CD4-positive, alpha-beta T cell treated with Interferon gamma for 1 hour (primary cell): ENCODE data around the gene QRICH2.
"Not testable (repeated sequence)": the region's sequence is repeated elsewhere in the genome, so short reads cannot be mapped to it uniquely, and the experiment has no call there.

Experiments used
- DNase-seq: peaks from one replicate; pipeline ENCODE4 v3.0.0-alpha.2; 2020

The QRICH2 gene

GRCh38 chr17:76307966-76308338 is at the start of gene QRICH2:
TSS of gene QRICH2 (minus strand) at chr17:76308276. CDS start at chr17:76307998, 278 bp downstream.
- no peak for DNase-seq

- no peak for DNase-seq
These were observed 49.6 kb upstream of the QRICH2 start for GRCh38 chr17:76357597-76358158.

GRCh38 chr17:76356803-76357456 is 48.9 kb upstream of the QRICH2 start:
- DNase-seq, result no peak

GRCh38 chr17:76354747-76355310 is 46.8 kb upstream of the QRICH2 start:
- DNase-seq, result no peak

GRCh38 chr17:76354317-76354729 is 46.2 kb upstream of the QRICH2 start:
- DNase-seq, result no peak

GRCh38 chr17:76353599-76354316 is 45.7 kb upstream of the QRICH2 start, which contains the start of gene PRPSAP1:
TSS of gene PRPSAP1 (minus strand) at chr17:76353916. CDS start at chr17:76353703, 213 bp downstream.
- peak; percentile 80 for DNase-seq

- no peak for DNase-seq
These were observed 45.0 kb upstream of the QRICH2 start for GRCh38 chr17:76353004-76353598.

- DNase-seq, result no peak
These were observed 43.5 kb upstream of the QRICH2 start for GRCh38 chr17:76351526-76352071.

GRCh38 chr17:76350463-76350862 is 42.4 kb upstream of the QRICH2 start:
- no peak for DNase-seq

GRCh38 chr17:76346936-76347335 is 38.9 kb upstream of the QRICH2 start:
- not testable (repeated sequence) for DNase-seq

GRCh38 chr17:76345377-76345974 is 37.4 kb upstream of the QRICH2 start:
- no peak for DNase-seq

- DNase-seq, result no peak
These were observed 35.0 kb upstream of the QRICH2 start for GRCh38 chr17:76343106-76343505.

- DNase-seq, result no peak
These were observed 33.2 kb upstream of the QRICH2 start for GRCh38 chr17:76341301-76341700.

- no peak for DNase-seq
These were observed 29.3 kb upstream of the QRICH2 start for GRCh38 chr17:76337413-76337777.

- no peak for DNase-seq
These were observed 28.8 kb upstream of the QRICH2 start for GRCh38 chr17:76336756-76337412.

- no peak for DNase-seq
These were observed 27.8 kb upstream of the QRICH2 start for GRCh38 chr17:76335716-76336381.

GRCh38 chr17:76333673-76334505 is 25.8 kb upstream of the QRICH2 start:
- no peak for DNase-seq

- no peak for DNase-seq
These were observed 23.0 kb upstream of the QRICH2 start for GRCh38 chr17:76331083-76331482.

GRCh38 chr17:76329664-76330063 is 21.6 kb upstream of the QRICH2 start:
- no peak for DNase-seq

GRCh38 chr17:76327696-76328095 is 19.6 kb upstream of the QRICH2 start:
- DNase-seq, result peak; percentile 25

- no peak for DNase-seq
These were observed 18.2 kb upstream of the QRICH2 start for GRCh38 chr17:76326306-76326705.
